Cardiac septum (tissue), 1 donor: ENCODE measurements around the gene APOB. TPM values are rescaled to one million over a fixed set of nuclear protein-coding genes. Genes with fewer than 3 reads are reported as not detected.

Experiments
- DNase-seq: peaks from one replicate; pipeline ENCODE4 v3.0.0-alpha.2; 2020; ENCODE audit warnings: low spot score
- intact Hi-C: fragments of 100-400 bp; cut with DNase I; formaldehyde crosslinking; loops from one replicate; pipeline ENCODE4 v1.14.0; 2022
- long read RNA-seq: library from polyadenylated mRNA; unstranded; transcript quantifications from one replicate; pipeline ENCODE4 v2.0.0, GENCODE V29; 2021
- total RNA-seq: library from RNA; stranded (reverse); fragmentation: NEBNext Ultra II Directional; extraction: Animal tissue kit (Norgen Biotek cat#: 25700); gene quantifications from one replicate; pipeline ENCODE4 v1.2.1, GENCODE V29; 2021
- donor health status: DM: no; HTN: no; CAD: no.

APOB gene, protein sequence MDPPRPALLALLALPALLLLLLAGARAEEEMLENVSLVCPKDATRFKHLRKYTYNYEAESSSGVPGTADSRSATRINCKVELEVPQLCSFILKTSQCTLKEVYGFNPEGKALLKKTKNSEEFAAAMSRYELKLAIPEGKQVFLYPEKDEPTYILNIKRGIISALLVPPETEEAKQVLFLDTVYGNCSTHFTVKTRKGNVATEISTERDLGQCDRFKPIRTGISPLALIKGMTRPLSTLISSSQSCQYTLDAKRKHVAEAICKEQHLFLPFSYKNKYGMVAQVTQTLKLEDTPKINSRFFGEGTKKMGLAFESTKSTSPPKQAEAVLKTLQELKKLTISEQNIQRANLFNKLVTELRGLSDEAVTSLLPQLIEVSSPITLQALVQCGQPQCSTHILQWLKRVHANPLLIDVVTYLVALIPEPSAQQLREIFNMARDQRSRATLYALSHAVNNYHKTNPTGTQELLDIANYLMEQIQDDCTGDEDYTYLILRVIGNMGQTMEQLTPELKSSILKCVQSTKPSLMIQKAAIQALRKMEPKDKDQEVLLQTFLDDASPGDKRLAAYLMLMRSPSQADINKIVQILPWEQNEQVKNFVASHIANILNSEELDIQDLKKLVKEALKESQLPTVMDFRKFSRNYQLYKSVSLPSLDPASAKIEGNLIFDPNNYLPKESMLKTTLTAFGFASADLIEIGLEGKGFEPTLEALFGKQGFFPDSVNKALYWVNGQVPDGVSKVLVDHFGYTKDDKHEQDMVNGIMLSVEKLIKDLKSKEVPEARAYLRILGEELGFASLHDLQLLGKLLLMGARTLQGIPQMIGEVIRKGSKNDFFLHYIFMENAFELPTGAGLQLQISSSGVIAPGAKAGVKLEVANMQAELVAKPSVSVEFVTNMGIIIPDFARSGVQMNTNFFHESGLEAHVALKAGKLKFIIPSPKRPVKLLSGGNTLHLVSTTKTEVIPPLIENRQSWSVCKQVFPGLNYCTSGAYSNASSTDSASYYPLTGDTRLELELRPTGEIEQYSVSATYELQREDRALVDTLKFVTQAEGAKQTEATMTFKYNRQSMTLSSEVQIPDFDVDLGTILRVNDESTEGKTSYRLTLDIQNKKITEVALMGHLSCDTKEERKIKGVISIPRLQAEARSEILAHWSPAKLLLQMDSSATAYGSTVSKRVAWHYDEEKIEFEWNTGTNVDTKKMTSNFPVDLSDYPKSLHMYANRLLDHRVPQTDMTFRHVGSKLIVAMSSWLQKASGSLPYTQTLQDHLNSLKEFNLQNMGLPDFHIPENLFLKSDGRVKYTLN (N-terminal part only)
- 3.4 TPM for total RNA-seq
- long read RNA-seq, partial matches to known transcripts: 5 of 5 reads
- long read RNA-seq, other reads (novel, unspliced or antisense): 0 of 5 reads

DNA sequence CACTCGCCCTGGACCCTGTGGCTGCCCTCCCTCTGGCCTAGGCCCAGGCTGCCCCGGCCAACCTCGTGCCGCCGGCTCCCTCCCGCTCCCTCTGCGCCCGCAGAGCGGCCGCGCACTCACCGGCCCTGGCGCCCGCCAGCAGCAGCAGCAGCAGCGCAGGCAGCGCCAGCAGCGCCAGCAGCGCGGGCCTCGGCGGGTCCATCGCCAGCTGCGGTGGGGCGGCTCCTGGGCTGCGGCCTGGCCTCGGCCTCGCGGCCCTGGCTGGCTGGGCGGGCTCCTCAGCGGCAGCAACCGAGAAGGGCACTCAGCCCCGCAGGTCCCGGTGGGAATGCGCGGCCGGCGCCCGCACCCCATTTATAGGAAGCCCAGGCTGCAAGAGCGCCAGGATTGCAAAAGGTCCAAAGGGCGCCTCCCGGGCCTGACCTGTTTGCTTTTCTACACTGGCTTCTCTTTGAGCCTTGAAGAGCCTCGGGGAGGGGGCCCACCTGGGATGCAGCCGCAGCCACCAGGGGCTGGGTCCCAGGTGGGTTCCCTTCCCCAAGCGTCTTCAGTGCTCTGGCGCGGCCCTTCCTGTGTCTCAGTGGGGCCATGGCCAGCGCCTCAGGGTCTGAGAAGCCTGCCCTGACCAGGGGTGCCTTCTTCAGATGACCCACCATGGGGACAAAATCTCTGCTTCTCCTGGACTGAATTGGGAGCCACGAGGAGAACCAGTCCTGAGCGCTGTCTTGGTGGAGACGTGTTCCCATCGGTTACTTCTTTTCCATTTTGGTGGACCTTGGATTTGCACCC lies at the start of gene APOB:
Gene APOB (minus strand): TSS at position 330 of the 789 bp plus-strand sequence. CDS start 128 bp downstream, at position 202.
- intact Hi-C loops: loop anchor here (2.0 kb wide), 1 partner anchor 271 kb away; no protein-coding TSS in a partner anchor
- DNase-seq: no peak

DNA sequence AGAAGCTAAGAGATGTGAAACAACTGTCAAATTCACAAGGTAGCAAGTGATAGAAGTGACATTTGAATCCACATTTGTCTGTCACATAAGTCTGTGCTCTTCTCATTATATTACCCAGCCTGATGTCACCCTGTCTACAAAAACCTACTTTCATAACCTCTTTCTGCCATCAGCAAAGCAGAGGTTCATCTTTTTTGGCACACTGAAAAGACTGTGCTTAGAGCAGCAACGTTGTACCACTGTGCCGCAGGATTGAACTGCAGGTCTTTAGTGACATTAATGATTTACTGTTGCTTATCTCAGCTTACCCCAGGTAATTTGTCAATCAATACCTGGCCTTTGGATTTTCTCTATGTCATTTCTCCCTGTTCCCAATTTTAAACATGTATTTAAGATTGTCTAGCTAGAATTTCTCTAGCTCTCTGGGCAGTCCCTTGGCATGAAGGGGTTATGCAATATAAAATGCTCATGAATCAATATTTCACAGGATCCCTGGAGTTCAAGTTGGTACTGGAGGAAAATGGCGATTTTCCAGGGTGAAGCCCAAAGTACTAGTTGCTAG lies 48.5 kb upstream of the APOB start:
- no peak for DNase-seq
- intact Hi-C loops: no loop called here

DNA sequence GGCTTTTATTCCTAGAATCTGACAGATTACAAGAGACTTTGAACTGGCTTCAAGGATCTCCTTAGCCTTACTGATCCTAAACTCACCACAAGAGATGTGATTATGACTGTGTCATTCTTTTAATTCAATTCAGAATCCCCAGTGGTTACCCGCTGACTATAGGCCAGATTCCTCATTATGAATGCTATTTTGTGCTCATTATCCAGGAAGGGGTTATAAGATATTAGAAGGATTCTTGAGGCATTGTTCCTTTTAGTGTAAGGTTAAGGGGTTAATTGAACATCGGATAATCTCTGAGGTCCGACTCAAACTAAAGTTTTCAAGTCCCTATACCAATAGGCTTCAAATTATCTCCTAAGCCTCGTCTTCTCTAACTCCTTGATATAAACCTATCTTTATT lies 40.5 kb upstream of the APOB start:
- intact Hi-C loops: no loop called here
- DNase-seq: no peak

DNA sequence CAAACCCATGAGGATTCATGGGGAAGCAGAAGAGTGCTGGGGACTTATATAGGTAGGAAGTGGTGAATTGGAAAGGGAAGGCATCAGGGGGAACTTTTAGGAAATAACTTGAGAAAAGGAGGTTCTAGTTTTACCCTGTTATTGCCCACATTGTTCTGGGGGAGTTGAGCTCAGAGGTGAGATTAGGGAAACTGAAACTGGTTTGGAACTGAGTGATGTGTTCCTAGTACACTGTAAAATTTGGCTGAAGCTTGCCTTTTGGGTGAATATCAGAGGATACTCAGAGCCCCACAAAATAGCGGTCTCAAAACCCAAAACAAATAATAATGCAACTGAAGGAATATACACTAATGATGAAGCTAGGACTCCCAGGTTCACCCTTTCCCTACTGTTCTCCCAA lies 39.6 kb upstream of the APOB start:
- intact Hi-C loops: no loop called here
- no peak for DNase-seq

DNA sequence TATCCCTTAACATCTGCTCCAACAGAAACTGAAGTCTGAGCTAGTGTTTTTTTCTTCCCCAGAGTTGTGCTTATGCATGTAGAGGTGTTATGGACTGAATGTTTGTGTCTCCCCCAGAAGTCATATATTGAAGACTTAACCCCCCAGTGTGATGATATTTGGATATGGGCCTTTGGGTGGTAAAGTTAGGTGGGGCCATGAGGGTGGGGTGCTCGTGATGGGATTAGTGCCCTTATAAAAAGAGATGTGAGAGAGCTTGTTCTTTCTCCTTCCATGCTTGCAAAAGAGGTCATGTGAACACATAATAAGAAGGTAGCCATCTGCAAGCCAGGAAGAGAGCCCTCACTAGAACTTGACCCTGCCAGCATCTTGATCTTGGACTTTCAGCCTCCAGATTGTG lies 34.4 kb upstream of the APOB start:
- DNase-seq: no peak
- intact Hi-C loops: no loop called here

DNA sequence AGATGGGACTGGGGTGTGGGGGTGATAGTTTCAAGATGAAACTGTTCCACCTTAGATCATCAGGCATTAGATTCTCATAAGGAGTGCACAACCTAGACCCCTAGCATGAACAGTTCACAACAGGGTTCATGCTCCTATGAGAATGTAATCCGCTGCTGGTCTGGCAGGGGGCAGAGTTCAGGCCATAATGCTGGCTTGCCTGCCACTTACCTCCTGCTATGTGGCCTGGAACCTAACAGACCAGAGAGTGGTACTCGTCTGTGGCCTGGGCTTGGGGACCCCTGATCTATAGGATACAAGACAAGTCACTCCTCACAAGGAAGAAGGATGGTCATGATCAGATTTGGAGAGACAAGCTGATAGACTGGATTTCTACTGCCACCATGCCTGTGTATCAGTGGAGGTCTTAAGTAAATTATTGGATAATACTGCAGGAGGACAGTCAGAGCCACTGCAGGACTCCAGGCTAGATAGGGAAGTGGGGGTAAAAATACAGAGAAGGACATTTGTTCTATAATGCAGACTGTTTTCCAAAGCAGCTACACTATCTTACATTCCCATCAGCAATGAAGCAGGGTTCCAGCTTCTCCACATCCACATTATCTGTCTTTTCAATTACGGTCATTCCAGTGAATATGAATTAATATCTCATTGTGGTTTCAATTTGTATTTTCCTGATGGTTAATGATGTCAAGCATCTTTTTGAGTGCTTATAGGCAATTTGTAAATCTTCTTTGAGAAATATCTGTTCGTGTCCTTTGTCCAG lies 28.8 kb upstream of the APOB start:
- DNase-seq: no peak
- intact Hi-C loops: no loop called here

DNA sequence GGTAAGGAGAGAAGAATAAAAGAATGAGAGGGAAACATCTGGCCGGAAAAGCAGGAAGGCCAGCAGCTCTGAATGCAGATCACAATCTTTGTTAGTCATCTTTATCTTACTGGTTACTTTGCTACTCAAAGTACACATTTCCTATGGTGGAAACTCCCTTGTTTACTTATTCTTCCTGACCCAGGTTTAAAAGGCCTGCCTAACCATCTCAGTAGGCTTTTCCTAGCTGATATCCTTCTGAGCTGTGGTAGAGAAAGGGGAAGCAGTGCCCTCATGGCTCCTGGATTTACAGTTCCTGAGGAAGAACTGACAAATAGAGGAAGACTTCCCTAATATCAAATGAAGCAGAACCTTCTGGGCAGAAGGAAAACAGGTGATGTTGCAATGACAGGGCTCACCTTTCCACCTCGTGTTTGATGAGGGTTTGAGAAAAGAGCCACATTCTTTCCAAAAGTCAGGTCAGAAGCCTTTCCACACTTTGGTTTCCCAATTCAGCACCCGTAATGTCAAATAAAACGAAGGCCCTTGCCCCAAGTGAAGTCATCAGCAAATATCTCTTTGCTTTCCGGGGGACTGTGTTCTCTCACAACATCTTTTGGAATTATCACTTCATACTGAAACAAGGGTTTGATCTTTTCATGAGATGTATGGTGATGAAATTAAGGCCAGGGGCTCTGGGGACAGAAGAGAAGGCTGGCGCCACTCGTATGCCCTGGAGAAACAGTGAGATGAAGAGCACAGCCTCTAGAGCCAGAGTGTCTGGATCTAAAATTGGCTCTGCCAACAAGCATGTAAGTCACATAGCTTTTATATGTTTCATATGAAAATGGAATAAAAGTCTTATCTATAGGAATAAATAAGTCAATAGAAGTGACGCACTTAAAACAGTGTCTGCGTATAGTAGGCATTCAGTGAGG lies 26.7 kb upstream of the APOB start:
- no peak for DNase-seq
- intact Hi-C loops: no loop called here

DNA sequence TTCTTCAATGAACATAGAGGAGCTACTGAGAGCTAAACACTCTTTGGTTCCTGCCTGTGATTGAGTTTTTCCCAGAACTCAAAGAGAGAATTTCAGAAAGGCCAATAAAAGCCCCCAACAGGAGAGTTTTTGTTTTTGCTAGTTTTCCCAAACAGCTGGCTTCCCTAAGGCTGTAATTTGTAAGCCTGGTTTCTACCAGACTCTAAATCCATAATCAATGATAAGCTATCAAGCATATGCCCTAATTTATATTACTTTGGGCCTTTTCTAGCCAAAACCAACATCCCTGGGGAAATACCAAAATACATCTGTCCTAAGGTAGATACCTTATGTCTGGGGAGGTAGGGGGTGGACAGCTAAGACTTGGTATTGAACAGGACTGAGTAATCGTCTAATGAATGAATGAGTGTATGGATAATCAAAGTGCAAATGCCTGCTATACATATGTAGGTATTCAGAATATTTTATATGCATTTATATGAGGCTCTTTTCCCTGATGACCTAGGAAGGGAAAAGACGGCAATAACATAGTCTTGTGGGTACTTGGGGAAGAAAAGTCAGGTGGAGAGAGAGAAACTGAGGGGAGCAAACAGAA lies 26.0 kb upstream of the APOB start:
- intact Hi-C loops: no loop called here
- no peak for DNase-seq

DNA sequence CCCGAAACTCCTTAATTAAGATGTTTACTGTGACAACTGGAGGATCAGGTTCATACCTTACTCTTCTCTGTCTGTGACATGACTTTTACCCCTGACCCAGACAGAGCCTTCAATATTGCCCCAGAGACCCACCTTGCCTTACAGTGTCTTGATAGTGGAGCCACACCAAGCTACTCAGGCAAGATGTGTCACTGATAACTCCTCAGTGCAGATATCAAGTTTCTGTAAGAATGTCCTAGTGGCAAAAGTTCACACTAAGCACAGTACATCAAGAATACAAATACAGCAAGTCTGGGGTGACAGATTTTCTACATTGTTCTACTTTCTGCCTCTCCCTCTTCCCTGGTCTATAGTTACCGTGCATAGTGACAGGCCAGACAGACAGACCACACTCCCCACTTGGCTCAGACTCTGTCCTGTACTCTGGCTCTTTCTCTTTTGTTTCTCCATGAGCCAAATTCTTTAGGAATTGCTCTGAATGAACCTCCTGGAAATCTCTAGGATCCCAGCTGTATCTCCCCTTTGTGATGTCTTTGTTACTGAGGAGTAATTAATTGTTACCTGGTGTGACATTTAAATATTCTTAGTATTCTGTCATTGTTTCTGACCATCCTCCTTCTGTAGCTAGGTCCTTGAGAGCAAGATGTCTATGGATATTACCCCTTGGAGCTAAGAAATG lies 24.1 kb upstream of the APOB start:
- intact Hi-C loops: no loop called here
- DNase-seq: no peak

DNA sequence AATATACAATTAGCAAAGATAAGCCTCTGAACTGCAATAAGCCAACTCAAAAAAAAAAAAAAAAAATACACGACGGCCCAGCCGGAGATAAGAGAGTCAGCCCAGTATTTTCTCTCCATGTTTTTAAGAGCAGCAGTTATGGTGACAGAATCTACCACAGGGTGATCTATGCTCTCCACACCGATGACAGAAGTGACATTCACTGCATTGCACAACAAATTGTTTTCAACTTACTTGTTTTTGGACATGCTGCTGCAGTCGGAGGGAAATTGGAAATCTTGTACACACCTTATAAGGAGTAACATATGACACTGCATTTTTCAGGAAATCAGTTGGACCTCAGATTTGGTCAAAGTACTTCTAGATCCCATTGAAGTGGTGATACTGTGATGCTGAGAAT lies 23.3 kb upstream of the APOB start:
- intact Hi-C loops: no loop called here
- no peak for DNase-seq

DNA sequence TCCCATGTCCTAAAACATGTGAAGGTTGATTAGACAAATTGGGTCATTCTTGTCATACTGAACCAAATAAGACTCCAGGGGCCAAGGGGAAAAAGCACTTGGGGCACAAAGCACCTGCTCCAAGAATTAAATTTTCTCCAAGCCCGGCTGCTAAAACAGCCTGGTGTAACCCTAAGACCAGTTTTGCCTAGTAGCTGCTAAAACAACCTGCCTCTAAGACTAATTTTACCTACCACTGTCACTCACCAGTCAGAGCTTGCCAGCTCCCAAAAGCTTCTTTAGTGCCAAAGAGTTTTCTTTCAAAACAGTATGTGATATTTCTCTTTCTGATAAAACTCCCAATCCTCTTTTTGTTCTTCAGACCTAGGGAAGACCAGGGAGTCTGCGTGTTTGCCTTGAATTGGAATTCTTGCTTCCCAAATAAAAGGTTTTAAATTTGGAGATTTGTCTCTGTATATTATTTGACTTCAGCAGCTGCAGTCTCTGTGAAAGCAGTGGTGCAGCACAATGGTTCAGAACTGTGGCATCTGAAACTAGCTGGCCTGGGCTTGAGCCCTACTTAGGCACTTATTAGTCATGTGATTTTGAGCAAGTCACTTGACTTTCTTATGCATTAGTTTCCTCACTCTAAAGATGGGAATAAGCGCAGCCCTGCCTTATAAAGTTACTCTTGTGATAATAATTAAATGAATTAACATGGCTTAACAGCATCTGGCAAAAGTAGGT lies 16.2 kb upstream of the APOB start:
- intact Hi-C loops: no loop called here
- no peak for DNase-seq

DNA sequence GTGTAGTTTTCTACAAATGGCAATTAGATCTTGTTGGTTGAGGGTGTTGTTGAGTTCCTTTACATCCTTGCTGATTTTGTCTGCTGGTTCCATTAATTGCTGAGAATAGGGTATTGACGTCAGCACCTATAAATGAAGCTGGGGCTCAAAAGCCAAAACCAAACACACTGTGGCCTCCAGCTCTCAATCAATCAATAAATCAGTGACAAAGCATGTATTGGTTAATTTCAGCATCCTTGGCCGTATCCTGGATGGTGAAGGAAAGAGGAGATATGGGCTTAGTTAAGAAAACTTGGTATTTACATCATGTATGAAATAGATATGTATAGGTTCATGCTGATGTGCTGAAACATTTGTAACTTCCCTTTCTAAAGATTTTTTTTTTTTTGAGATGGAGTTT lies 13.2 kb upstream of the APOB start:
- intact Hi-C loops: no loop called here
- DNase-seq: no peak

DNA sequence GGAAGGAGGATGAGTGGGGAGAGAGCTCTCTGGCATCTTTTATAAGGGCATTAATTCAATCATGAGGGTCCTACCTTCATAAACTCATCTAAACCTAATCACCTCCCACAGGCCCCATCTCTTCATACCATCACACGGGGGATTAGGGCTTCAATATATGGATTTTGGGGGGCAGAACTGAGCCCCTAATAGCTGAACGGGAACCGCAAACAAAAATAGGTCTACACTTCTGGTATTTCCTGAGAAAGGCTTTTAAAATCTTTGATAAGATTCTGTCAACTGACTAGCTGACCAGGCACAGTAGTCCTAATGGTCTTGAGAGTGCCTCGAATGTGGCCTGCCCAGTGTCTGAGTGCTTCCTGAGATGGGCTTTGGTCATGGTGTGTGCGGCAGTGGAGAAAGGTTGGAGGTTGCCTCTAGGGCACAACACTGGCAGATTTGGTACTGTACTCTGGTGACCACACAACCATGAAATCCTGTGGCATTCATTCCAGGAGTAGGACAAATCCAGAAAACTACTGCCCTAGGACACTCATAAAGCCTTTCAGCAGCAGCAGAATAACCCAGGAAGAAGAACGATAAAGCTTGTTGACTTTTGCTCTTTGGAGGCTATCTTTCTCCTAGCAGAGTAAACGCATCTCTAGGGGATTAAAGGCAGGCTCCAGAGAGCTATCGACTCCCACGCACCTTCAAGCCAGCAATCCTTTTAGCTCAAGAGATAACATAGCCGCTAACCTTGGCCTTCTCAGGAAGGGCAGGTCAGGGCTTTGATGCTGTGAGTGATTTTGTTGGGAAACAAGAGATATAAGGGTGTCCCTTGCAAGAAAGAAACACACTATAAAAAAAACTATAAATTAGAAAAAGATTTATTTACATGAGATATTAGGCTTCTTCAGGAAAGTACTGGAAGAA lies 12.3 kb upstream of the APOB start:
- no peak for DNase-seq
- intact Hi-C loops: no loop called here

DNA sequence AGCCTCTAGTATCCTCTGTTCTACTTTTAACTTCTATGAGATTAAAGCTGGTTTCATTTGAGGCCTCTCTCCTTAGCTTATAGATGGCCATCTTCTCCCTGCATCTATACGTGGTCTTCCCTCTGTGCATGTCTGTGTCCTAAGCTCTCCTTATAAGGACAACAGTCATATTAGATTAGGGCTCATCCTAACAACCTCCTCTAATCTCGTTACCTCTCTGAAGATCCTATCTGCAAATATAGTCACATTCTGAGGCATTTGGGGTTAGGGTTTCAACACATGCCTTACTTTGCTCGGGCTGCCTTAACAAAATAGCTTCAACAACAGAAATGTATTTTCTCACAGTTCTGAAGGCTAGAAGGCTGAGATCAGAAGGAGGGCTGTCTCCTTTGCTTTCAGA lies 11.6 kb upstream of the APOB start:
- DNase-seq: no peak
- intact Hi-C loops: no loop called here
